Kidney capillary endothelial cell (primary cell): ENCODE results near the gene RNF31.
"Not testable (repeated sequence)": the region's sequence is repeated elsewhere in the genome, so short reads cannot be mapped to it uniquely, and the experiment has no call there.

Experiments
- DNase-seq: peaks from one replicate; pipeline ENCODE4 v3.0.0-alpha.2; 2018; ENCODE audit warnings: low spot score

RNF31 gene

GRCh38 chr14:24146978-24147760 is at the start of gene RNF31:
RNF31 (plus strand) TSS chr14:24147498; CDS start chr14:24147699, 201 bp downstream.
- DNase-seq: peak; percentile 99

- DNase-seq: no peak
These were observed 48.9 kb upstream of the RNF31 start for GRCh38 chr14:24098229-24098926.

GRCh38 chr14:24098927-24099813 is 48.1 kb upstream of the RNF31 start:
- DNase-seq: no peak

- no peak for DNase-seq
These were observed 46.9 kb upstream of the RNF31 start for GRCh38 chr14:24100197-24100981.

- no peak for DNase-seq
These were observed 46.3 kb upstream of the RNF31 start for GRCh38 chr14:24100982-24101494.

- DNase-seq: no peak
These were observed 44.8 kb upstream of the RNF31 start for GRCh38 chr14:24102357-24103048.

GRCh38 chr14:24103451-24103850 is 43.8 kb upstream of the RNF31 start:
- DNase-seq: no peak

- DNase-seq: not testable (repeated sequence)
These were observed 41.6 kb upstream of the RNF31 start for GRCh38 chr14:24105609-24106239.

- DNase-seq: no peak
These were observed 40.5 kb upstream of the RNF31 start for GRCh38 chr14:24106672-24107271.

- DNase-seq: no peak
These were observed 38.9 kb upstream of the RNF31 start for GRCh38 chr14:24108336-24108874.

GRCh38 chr14:24110060-24110459 is 37.2 kb upstream of the RNF31 start:
- DNase-seq: no peak

GRCh38 chr14:24110523-24110922 is 36.8 kb upstream of the RNF31 start:
- DNase-seq: no peak

GRCh38 chr14:24113379-24113800 is 33.9 kb upstream of the RNF31 start:
- no peak for DNase-seq

GRCh38 chr14:24113801-24114531 is 33.3 kb upstream of the RNF31 start:
- DNase-seq: peak; percentile 87

GRCh38 chr14:24114532-24115421 is 32.5 kb upstream of the RNF31 start, which contains the start of the genes DCAF11 and NRL:
DCAF11 (plus strand) TSS chr14:24114777; CDS start chr14:24115595, 818 bp downstream.
NRL (minus strand) TSS chr14:24114949; CDS start chr14:24082848, 32,101 bp downstream.
- DNase-seq: peak; percentile 99

GRCh38 chr14:24115422-24116127 is 31.7 kb upstream of the RNF31 start:
- no peak for DNase-seq
